Calu3 (cell line): Measurements from ENCODE around the gene RPS25. TPM values are rescaled to one million over a fixed set of nuclear protein-coding genes. Genes with fewer than 3 reads are reported as not detected.
"Not testable (repeated sequence)": the region's sequence is repeated elsewhere in the genome, so short reads cannot be mapped to it uniquely, and the experiment has no call there.

ENCODE experiments used
- BruUV-seq: library from RNA; stranded (reverse); fragments of 400-500 nt; replicated peaks from 2 replicates; lab custom pipeline; 2021; lab: Mats Ljungman, UMichigan
- CTCF ChIA-PET: fragments of 300-600 bp; sonication (Branson Sonifier 250); formaldehyde crosslinking; loops from one replicate; lab custom pipeline; 2022; ENCODE audit warnings: antibody characterized with exemption; lab: Charles Lee
- DNase-seq: peaks from one replicate; pipeline ENCODE4 v3.0.0; 2022
- H3K27ac Mint-ChIP-seq: one replicate; pipeline ENCODE4 v1.8.0; 2022; ENCODE audit warnings: mixed read lengths; ENCODE audit not compliant: unreplicated experiment
- H3K27me3 Mint-ChIP-seq: one replicate; pipeline ENCODE4 v1.8.0; 2022; ENCODE audit warnings: mixed read lengths; ENCODE audit not compliant: unreplicated experiment
- H3K36me3 Mint-ChIP-seq: one replicate; pipeline ENCODE4 v1.8.0; 2022; ENCODE audit warnings: mild to moderate bottlenecking, moderate library complexity, mixed read lengths; ENCODE audit not compliant: insufficient read depth, unreplicated experiment
- H3K4me1 Mint-ChIP-seq: one replicate; pipeline ENCODE4 v1.8.0; 2022; ENCODE audit warnings: mild to moderate bottlenecking, low read depth, mixed read lengths; ENCODE audit not compliant: unreplicated experiment
- H3K4me3 Mint-ChIP-seq: one replicate; pipeline ENCODE4 v1.8.0; 2022; ENCODE audit warnings: mild to moderate bottlenecking, low read depth, moderate library complexity, mixed read lengths; ENCODE audit not compliant: unreplicated experiment
- H3K9me3 Mint-ChIP-seq: one replicate; pipeline ENCODE4 v1.8.0; 2022; ENCODE audit warnings: low read depth, mixed read lengths; ENCODE audit not compliant: unreplicated experiment
- CTCF ChIP-seq: fragments of 200-600 bp; IDR thresholded peaks from one replicate; pipeline ENCODE4 v1.8.0; 2022; ENCODE audit warnings: antibody characterized with exemption; ENCODE audit not compliant: unreplicated experiment
- intact Hi-C: fragments of 100-400 bp; cut with micrococcal nuclease; formaldehyde crosslinking; loops from one replicate; pipeline ENCODE4 v1.10.0; 2022; ENCODE audit not compliant: unreplicated experiment
- microRNA-seq: library from miRNA; unstranded; fragments of <30 nt; microRNA quantifications from one replicate; pipeline ENCODE4 v1.2.0, GENCODE V29; 2022
- total RNA-seq: library from RNA; stranded (reverse); gene quantifications from 2 replicates; pipeline ENCODE4 v1.2.3, GENCODE V29; 2022

Gene RPS25
- total RNA-seq, 1 experiment from 2014 or later, result 510 TPM

- Mint-ChIP-seq H3K27me3 (peaks cover 26% of the 10 kb centered on the region), H3K27ac (no peak within 1 kb of the TSS), H3K36me3 (no peaks in the 10 kb centered on the region), H3K9me3 (no peaks in the 10 kb centered on the region), H3K4me3 (no peak within 1 kb of the TSS), H3K4me1 (no peaks in the 10 kb centered on the region)
- TF ChIP-seq CTCF, result no peak
- intact Hi-C loops, result no loop called here
- BruUV-seq, result no TSS peak
- CTCF ChIA-PET, result no interaction called here
- DNase-seq, result no peak
Observed at GRCh38 chr11:118971646-118972045, 46.5 kb downstream of the RPS25 start, which contains the start of gene FOXR1. TSS of gene FOXR1 (plus strand) at chr11:118971761. CDS start at chr11:118971932, 171 bp downstream.

DNA sequence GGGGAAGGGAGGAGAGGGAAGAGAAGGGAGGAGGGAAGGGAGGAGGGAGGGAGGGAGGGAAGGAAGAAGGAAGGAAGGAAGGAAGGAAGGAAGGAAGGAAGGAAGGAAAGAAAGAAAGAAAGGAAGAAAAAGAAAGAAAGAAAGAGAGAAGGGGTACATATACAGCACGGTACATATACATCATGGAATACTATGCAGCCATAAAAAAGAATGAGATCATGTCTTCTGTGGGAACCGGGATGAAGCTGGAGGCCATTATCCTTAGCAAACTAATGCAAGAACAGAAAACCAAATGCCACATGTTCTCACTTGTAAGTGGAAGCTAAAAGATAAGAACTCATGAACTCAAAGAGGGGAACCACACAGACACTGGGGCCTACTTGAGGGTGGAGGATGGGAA, 48.6 kb downstream of the RPS25 start:
- H3K4me1 Mint-ChIP-seq, BruUV-seq, intact Hi-C loops, H3K9me3 Mint-ChIP-seq, H3K27ac Mint-ChIP-seq, DNase-seq, H3K27me3 Mint-ChIP-seq, H3K36me3 Mint-ChIP-seq, H3K4me3 Mint-ChIP-seq, CTCF ChIA-PET: not testable (repeated sequence)

Small RNA genes lying within 50 kb of the gene (microRNA-seq; reads per million reads assigned to microRNA genes)
- not detected for gene MIR3656

Other genes starting within 250 kb of the RPS25 start
- 82.4 and 84.3 TPM in 2 replicates for gene DDX6, start 227.2 kb downstream of the RPS25 start, total RNA-seq
- not detected in 2 replicates for gene CXCR5, start 134.5 kb downstream of the RPS25 start, total RNA-seq
- gene BCL9L, start 92.4 kb downstream of the RPS25 start, total RNA-seq, result 57.9 and 68.4 TPM in 2 replicates
- gene UPK2, start 62.0 kb downstream of the RPS25 start, total RNA-seq, result 3.5 and 5.2 TPM in 2 replicates
- gene FOXR1, start 46.6 kb downstream of the RPS25 start, total RNA-seq, result not detected in 2 replicates
- gene CENATAC, start 20.2 kb downstream of the RPS25 start, total RNA-seq, result 43.0 and 46.9 TPM in 2 replicates
- 42.0 and 43.9 TPM in 2 replicates for gene TRAPPC4, start 423 bp upstream of the RPS25 start, total RNA-seq
- 21.2 and 24.6 TPM in 2 replicates for gene SLC37A4, start 12.5 kb upstream of the RPS25 start, total RNA-seq
- gene HYOU1, start 38.9 kb upstream of the RPS25 start, total RNA-seq, result 180 and 181 TPM in 2 replicates
- gene VPS11, start 49.5 kb upstream of the RPS25 start, total RNA-seq, result 15.1 and 15.8 TPM in 2 replicates
- gene HMBS, start 66.5 kb upstream of the RPS25 start, total RNA-seq, result 35.2 and 39.6 TPM in 2 replicates
- gene DPAGT1, start 83.5 kb upstream of the RPS25 start, total RNA-seq, result 46.7 and 47.6 TPM in 2 replicates
- 7.8 and 9.5 TPM in 2 replicates for gene C2CD2L, start 89.0 kb upstream of the RPS25 start, total RNA-seq
- 21.8 and 22.6 TPM in 2 replicates for gene HINFP, start 103.2 kb upstream of the RPS25 start, total RNA-seq
- not detected in 2 replicates for gene ABCG4, start 130.7 kb upstream of the RPS25 start, total RNA-seq
- gene NLRX1, start 150.4 kb upstream of the RPS25 start, total RNA-seq, result 5.5 and 6.7 TPM in 2 replicates
- 0.15 TPM in 1 of 2 replicates, not detected in the other for gene NHERF4, start 167.1 kb upstream of the RPS25 start, total RNA-seq
- 14.2 and 15.9 TPM in 2 replicates for gene CBL, start 188.0 kb upstream of the RPS25 start, total RNA-seq